HG03432 (cell line): ENCODE measurements around the gene HOXC9.

Experiments
- ATAC-seq: cut with Tn5 transposase; IDR thresholded peaks from one replicate; pipeline ENCODE4 v1.9.1; 2021; ENCODE audit warnings: mild to moderate bottlenecking, moderate library complexity; ENCODE audit not compliant: unreplicated experiment

Gene HOXC9

GRCh38 chr12:53975479-53976152 lies 24.3 kb upstream of the HOXC9 start:
- ATAC-seq, result no peak

GRCh38 chr12:53976172-53976822 lies 23.7 kb upstream of the HOXC9 start:
- ATAC-seq, result no peak

- ATAC-seq, result no peak
Observed at GRCh38 chr12:53976823-53977595, 23.0 kb upstream of the HOXC9 start.

- ATAC-seq, result no peak
Observed at GRCh38 chr12:53977596-53978445, 22.1 kb upstream of the HOXC9 start.

GRCh38 chr12:53978477-53979356 lies 21.2 kb upstream of the HOXC9 start:
- no peak for ATAC-seq

GRCh38 chr12:53980104-53980801 lies 19.7 kb upstream of the HOXC9 start:
- ATAC-seq, result no peak

GRCh38 chr12:53980802-53981496 lies 19.0 kb upstream of the HOXC9 start:
- ATAC-seq, result no peak

- no peak for ATAC-seq
Observed at GRCh38 chr12:53981634-53982565, 18.1 kb upstream of the HOXC9 start.

GRCh38 chr12:53982648-53983567 lies 17.1 kb upstream of the HOXC9 start:
- no peak for ATAC-seq

GRCh38 chr12:53983568-53983949 lies 16.4 kb upstream of the HOXC9 start:
- no peak for ATAC-seq

GRCh38 chr12:53983950-53984572 lies 15.9 kb upstream of the HOXC9 start:
- no peak for ATAC-seq

GRCh38 chr12:53984901-53985691 lies 14.9 kb upstream of the HOXC9 start, which contains the start of gene HOXC10:
Gene HOXC10 (plus strand): TSS chr12:53985146. CDS start chr12:53985260, 114 bp downstream.
- ATAC-seq, result peak; percentile 60

GRCh38 chr12:53985692-53985993 lies 14.3 kb upstream of the HOXC9 start:
- no peak for ATAC-seq

GRCh38 chr12:53985994-53986685 lies 13.8 kb upstream of the HOXC9 start:
- no peak for ATAC-seq
